Measurements from ENCODE around the gene JAK3.

DNA sequence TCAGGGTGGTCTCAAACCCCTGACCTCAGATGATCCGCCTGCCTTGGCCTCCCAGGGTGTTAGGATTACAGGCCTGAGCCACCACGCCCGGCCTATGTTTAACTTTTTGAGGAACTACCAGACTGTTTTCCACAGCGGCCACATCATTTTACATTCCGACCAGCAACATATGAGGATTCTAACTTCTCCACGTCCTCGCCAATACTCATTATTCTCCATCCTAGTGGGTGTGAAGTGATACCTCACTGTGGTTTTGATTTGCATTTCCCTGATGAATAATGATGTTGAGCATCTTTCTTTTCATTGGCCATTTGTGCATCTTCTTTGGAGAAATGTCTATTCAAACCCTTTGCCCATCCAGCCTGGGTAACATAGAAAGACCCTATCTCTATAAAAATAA lies 38.7 kb upstream of the JAK3 start:
- TF ChIP-seq ZNF219 (CRISPR knock-in tag; IDR thresholded peaks at IDR 0.05; ENCODE audit: borderline replicate concordance) (no peak), CTCF (IDR thresholded peaks at IDR 0.05) (no peak)
- TF ChIP-seq, protein P1, sequence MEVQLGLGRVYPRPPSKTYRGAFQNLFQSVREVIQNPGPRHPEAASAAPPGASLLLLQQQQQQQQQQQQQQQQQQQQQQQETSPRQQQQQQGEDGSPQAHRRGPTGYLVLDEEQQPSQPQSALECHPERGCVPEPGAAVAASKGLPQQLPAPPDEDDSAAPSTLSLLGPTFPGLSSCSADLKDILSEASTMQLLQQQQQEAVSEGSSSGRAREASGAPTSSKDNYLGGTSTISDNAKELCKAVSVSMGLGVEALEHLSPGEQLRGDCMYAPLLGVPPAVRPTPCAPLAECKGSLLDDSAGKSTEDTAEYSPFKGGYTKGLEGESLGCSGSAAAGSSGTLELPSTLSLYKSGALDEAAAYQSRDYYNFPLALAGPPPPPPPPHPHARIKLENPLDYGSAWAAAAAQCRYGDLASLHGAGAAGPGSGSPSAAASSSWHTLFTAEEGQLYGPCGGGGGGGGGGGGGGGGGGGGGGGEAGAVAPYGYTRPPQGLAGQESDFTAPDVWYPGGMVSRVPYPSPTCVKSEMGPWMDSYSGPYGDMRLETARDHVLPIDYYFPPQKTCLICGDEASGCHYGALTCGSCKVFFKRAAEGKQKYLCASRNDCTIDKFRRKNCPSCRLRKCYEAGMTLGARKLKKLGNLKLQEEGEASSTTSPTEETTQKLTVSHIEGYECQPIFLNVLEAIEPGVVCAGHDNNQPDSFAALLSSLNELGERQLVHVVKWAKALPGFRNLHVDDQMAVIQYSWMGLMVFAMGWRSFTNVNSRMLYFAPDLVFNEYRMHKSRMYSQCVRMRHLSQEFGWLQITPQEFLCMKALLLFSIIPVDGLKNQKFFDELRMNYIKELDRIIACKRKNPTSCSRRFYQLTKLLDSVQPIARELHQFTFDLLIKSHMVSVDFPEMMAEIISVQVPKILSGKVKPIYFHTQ (CRISPR knock-in tag; IDR thresholded peaks at IDR 0.05): no peak
- TF ChIP-seq, protein P2, sequence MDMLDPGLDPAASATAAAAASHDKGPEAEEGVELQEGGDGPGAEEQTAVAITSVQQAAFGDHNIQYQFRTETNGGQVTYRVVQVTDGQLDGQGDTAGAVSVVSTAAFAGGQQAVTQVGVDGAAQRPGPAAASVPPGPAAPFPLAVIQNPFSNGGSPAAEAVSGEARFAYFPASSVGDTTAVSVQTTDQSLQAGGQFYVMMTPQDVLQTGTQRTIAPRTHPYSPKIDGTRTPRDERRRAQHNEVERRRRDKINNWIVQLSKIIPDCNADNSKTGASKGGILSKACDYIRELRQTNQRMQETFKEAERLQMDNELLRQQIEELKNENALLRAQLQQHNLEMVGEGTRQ (CRISPR knock-in tag; IDR thresholded peaks at IDR 0.05): no peak

All from WTC11 (cell line).